SK-N-SH (cell line): ENCODE measurements around the gene SCGB1D4.

Source experiments
- EP300 ChIP-seq, 2 experiments: IDR thresholded peaks; 2 replicates each; pipeline versions ENCODE4 v1.4.0 to v1.6.1; 2012; ENCODE audit warnings: borderline replicate concordance in 1 of 2, low read depth in 1 of 2, low read length in 1 of 2
- EZH2phosphoT487 ChIP-seq: fragments of 200-600 bp; sonication (generic); IDR thresholded peaks from 2 replicates; pipeline ENCODE4 v1.6.1; 2017; ENCODE audit warnings: low read depth, mixed run types, mild to moderate bottlenecking, antibody characterized with exemption, moderate library complexity, borderline replicate concordance
- MXI1 ChIP-seq: IDR thresholded peaks from 2 replicates; pipeline ENCODE4 v1.6.1; 2012; ENCODE audit warnings: mild to moderate bottlenecking, low read depth, low read length, improper control_type of control experiment
- REST ChIP-seq: IDR thresholded peaks from 2 replicates; pipeline ENCODE4 v1.6.1; 2012; ENCODE audit warnings: mild to moderate bottlenecking, low read depth, low read length, moderate library complexity
- RFX5 ChIP-seq: IDR thresholded peaks from 2 replicates; pipeline ENCODE4 v1.6.1; 2012; ENCODE audit warnings: mild to moderate bottlenecking, improper control_type of control experiment, low read length
- SMC3 ChIP-seq: IDR thresholded peaks from 2 replicates; pipeline ENCODE4 v1.6.1; 2012; ENCODE audit warnings: low read depth, low read length, improper control_type of control experiment
- YY1 ChIP-seq: IDR thresholded peaks from 2 replicates; pipeline ENCODE4 v1.4.0; 2012; ENCODE audit warnings: low read depth, mild to moderate bottlenecking
- TF ChIP-seq, protein P1 (sequence below): fragments of 200-600 bp; sonication (generic); IDR thresholded peaks from 2 replicates; pipeline ENCODE4 v1.6.1; 2017; ENCODE audit warnings: antibody characterized with exemption, mild to moderate bottlenecking, moderate library complexity
- TF ChIP-seq, protein P2 (sequence below): fragments of 150-350 bp; IDR thresholded peaks from 2 replicates; pipeline ENCODE4 v1.6.1; 2017; ENCODE audit warnings: antibody characterized with exemption, low read length, low read depth, borderline replicate concordance

DNA sequence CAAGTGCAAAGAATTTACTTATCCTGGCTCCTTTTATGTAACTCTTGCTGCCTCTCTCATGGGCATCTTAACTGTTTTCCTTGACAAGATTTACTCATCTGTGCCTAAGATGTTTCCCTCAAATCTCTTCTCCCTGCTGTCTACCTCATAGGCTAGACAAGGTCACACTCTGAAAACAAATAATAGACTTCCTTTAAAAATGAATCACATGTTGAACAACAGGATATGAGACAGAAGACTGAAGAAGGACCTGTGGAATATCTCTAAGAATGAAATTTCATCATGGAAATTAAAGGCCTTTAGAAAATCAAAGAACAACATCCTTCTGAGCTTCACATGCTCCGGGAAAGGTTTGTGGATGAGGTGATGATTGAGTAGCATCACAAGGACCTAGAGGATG lies 34.9 kb downstream of the SCGB1D4 start:
- TF ChIP-seq, protein P1, sequence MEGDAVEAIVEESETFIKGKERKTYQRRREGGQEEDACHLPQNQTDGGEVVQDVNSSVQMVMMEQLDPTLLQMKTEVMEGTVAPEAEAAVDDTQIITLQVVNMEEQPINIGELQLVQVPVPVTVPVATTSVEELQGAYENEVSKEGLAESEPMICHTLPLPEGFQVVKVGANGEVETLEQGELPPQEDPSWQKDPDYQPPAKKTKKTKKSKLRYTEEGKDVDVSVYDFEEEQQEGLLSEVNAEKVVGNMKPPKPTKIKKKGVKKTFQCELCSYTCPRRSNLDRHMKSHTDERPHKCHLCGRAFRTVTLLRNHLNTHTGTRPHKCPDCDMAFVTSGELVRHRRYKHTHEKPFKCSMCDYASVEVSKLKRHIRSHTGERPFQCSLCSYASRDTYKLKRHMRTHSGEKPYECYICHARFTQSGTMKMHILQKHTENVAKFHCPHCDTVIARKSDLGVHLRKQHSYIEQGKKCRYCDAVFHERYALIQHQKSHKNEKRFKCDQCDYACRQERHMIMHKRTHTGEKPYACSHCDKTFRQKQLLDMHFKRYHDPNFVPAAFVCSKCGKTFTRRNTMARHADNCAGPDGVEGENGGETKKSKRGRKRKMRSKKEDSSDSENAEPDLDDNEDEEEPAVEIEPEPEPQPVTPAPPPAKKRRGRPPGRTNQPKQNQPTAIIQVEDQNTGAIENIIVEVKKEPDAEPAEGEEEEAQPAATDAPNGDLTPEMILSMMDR = no peak
- TF ChIP-seq YY1 (no peak), EZH2phosphoT487 (no peak), REST (no peak), EP300 (IDR thresholded peaks at IDR 0.05; ENCODE audit: borderline replicate concordance in 1 of 2, low read depth in 1 of 2, low read length in 1 of 2) (no peak), SMC3 (no peak), RFX5 (no peak), MXI1 (no peak)
- TF ChIP-seq, protein P2, sequence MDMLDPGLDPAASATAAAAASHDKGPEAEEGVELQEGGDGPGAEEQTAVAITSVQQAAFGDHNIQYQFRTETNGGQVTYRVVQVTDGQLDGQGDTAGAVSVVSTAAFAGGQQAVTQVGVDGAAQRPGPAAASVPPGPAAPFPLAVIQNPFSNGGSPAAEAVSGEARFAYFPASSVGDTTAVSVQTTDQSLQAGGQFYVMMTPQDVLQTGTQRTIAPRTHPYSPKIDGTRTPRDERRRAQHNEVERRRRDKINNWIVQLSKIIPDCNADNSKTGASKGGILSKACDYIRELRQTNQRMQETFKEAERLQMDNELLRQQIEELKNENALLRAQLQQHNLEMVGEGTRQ = no peak
